ENCODE data around the gene TUBB2B.

The TUBB2B gene

DNA sequence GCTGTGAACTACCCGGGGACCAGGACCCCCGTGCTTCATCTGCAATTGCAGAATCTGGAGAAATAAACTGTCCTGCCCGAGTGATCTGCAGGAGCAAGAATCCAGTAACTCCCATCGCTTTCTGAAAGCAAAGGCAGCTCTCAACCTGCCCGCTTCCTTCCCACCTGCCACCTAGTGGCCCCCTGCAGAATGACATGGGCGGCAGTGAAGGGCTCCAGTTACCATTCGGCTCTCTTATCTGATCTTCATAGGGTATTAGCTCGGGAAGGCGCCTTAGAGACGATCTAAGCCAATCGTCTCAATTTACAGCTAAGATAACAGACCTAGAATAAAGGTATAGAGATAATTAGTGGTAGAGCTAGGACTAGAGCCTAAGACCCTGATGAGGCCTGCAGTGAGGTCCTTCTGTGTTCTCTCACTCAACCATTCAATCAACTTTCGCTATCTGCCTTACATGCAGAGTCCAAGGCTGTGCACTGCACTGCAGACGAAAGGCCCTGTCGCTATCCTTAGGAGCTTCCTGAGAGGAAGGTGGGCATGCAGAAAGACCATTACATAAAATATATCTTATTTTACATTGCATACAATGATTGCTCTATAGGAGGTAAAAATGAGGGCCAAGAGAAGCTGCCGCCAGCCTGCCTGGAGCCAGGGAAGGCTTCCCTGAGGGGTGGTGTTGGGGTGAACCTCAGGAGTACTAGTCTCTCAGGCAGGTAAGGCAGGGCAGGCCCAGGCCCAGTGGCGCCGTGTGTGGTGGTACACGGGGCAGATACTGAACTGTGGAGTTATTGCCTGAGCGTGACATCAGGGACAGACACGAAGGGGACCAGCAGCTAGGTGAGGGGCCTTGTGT is 24.2 kb upstream of the TUBB2B start:
- ATAC-seq, result peak; percentile 73
- 0 out of 2 replicates have a peak, but pooled peaks have one; percentile 21 for TF ChIP-seq ZNF8 (CRISPR knock-in tag; IDR thresholded peaks at IDR 0.05)
- TF ChIP-seq PPARA (CRISPR knock-in tag; IDR thresholded peaks at IDR 0.05; ENCODE audit: borderline replicate concordance), result no peak

DNA sequence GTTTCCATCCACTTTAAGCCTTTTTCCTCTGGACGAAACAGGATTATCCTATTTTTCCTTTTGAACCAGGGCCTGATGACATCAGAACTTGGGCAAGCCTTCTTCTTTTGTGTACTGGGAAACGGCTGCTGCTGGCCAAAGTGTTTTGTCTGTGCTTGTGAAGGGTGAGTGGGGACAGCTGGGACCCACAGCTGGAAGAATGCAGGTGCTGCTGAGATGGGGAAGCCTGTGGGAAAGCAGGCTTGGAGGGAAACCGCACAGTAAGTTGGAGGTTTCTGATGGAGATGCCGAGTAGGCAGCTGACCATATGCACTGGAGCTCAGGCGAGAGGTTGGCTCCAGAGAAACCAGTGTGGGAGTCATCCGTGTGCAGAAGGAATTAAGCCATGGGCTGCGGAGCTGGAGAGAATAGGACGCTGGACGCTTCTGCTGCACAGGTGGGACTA is 22.8 kb upstream of the TUBB2B start:
- no peak for ATAC-seq
- TF ChIP-seq ISL1 (CRISPR knock-in tag; IDR thresholded peaks at IDR 0.05) (no peak), PPARA (CRISPR knock-in tag; IDR thresholded peaks at IDR 0.05; ENCODE audit: borderline replicate concordance) (no peak), ARNTL (CRISPR knock-in tag; IDR thresholded peaks at IDR 0.05; ENCODE audit: borderline replicate concordance, low read depth) (no peak), ZNF8 (CRISPR knock-in tag; IDR thresholded peaks at IDR 0.05) (no peak), TOX (CRISPR knock-in tag; IDR thresholded peaks at IDR 0.05; ENCODE audit: borderline replicate concordance) (no peak), GLIS3 (CRISPR knock-in tag; IDR thresholded peaks at IDR 0.05) (no peak), ESRRG (CRISPR knock-in tag; IDR thresholded peaks at IDR 0.05) (no peak), ZC3H10 (CRISPR knock-in tag; IDR thresholded peaks at IDR 0.05) (no peak), CSDC2 (CRISPR knock-in tag; IDR thresholded peaks at IDR 0.05) (no peak), TCF4 (CRISPR knock-in tag; IDR thresholded peaks at IDR 0.05; ENCODE audit: borderline replicate concordance) (no peak)
- TF ChIP-seq, protein P1, sequence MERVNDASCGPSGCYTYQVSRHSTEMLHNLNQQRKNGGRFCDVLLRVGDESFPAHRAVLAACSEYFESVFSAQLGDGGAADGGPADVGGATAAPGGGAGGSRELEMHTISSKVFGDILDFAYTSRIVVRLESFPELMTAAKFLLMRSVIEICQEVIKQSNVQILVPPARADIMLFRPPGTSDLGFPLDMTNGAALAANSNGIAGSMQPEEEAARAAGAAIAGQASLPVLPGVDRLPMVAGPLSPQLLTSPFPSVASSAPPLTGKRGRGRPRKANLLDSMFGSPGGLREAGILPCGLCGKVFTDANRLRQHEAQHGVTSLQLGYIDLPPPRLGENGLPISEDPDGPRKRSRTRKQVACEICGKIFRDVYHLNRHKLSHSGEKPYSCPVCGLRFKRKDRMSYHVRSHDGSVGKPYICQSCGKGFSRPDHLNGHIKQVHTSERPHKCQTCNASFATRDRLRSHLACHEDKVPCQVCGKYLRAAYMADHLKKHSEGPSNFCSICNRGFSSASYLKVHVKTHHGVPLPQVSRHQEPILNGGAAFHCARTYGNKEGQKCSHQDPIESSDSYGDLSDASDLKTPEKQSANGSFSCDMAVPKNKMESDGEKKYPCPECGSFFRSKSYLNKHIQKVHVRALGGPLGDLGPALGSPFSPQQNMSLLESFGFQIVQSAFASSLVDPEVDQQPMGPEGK (CRISPR knock-in tag; IDR thresholded peaks at IDR 0.05; ENCODE audit: borderline replicate concordance), result no peak
- TF ChIP-seq, protein P2, sequence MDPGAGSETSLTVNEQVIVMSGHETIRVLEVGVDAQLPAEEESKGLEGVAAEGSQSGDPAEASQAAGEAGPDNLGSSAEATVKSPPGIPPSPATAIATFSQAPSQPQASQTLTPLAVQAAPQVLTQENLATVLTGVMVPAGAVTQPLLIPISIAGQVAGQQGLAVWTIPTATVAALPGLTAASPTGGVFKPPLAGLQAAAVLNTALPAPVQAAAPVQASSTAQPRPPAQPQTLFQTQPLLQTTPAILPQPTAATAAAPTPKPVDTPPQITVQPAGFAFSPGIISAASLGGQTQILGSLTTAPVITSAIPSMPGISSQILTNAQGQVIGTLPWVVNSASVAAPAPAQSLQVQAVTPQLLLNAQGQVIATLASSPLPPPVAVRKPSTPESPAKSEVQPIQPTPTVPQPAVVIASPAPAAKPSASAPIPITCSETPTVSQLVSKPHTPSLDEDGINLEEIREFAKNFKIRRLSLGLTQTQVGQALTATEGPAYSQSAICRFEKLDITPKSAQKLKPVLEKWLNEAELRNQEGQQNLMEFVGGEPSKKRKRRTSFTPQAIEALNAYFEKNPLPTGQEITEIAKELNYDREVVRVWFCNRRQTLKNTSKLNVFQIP (CRISPR knock-in tag; IDR thresholded peaks at IDR 0.05; ENCODE audit: borderline replicate concordance, low read depth), result no peak

- no peak for ATAC-seq
- no peak for TF ChIP-seq RARB (CRISPR knock-in tag; IDR thresholded peaks at IDR 0.05)
- TF ChIP-seq, protein P2 (CRISPR knock-in tag; IDR thresholded peaks at IDR 0.05; ENCODE audit: borderline replicate concordance, low read depth), result no peak
- TF ChIP-seq ESRRG (CRISPR knock-in tag; IDR thresholded peaks at IDR 0.05), result no peak
- TF ChIP-seq ZNF70 (CRISPR knock-in tag; IDR thresholded peaks at IDR 0.05), result no peak
- TF ChIP-seq ZFP30 (CRISPR knock-in tag; IDR thresholded peaks at IDR 0.05), result no peak
- no peak for TF ChIP-seq ISL1 (CRISPR knock-in tag; IDR thresholded peaks at IDR 0.05)
- TF ChIP-seq ZNF565 (CRISPR knock-in tag; conservative IDR thresholded peaks at IDR 0.05; ENCODE audit: low read depth), result no peak
These were observed 22.4 kb upstream of the TUBB2B start for GRCh38 chr6:3249821-3250220.

DNA sequence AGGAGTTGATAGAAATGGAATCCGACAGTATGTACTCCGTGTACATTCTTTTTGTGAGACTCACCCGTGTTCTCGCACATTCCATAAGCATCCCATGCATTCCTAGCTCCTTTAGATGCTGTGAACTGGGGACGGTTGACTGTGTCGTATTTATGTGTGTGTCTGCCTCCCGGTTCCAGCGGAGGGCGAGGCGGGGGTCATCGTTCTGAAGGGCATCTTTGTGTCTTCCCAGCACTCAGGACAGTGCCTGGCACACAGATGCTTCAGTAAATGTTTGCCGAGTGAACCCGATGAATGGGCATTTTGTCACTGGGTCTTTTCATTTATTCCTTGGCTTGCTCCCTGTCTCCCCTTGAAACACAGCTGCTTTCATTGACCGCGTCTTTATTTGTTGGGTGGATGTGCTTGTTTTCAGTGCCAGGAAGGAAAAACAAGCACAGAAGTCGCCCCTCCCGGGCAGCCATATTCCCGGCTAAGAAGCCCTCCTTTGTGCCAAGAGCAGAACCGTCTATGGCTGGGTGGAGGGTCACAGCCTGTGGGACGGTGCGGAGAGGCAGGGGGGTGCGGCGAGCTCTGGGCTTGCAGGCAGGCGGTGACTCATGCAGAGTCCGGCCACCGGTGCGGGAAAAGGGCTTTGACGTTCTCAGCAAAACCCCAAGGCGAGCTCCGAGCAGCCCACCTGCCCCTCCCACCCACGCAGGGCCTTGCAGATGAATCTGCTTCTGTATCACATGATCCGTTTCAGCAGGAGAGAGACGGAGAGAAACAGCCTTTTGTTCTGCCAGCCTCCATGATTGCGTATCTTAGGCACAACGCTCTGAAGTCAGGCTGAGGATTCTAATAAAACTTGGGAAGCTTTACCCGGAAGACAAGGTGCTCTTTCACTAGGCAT is 20.0 kb upstream of the TUBB2B start:
- ATAC-seq, result peak; percentile 90
- TF ChIP-seq CREB5 (CRISPR knock-in tag; IDR thresholded peaks at IDR 0.05; ENCODE audit: low read depth) (no peak), ZNF565 (CRISPR knock-in tag; conservative IDR thresholded peaks at IDR 0.05; ENCODE audit: low read depth) (no peak), BACH2 (CRISPR knock-in tag; IDR thresholded peaks at IDR 0.05; ENCODE audit: borderline replicate concordance) (no peak), ISL1 (CRISPR knock-in tag; IDR thresholded peaks at IDR 0.05) (0 out of 2 replicates have a peak, but pooled peaks have one; percentile 8), GLIS3 (CRISPR knock-in tag; IDR thresholded peaks at IDR 0.05) (no peak), ZNF8 (CRISPR knock-in tag; IDR thresholded peaks at IDR 0.05) (no peak), RARB (CRISPR knock-in tag; IDR thresholded peaks at IDR 0.05) (no peak), ZFP30 (CRISPR knock-in tag; IDR thresholded peaks at IDR 0.05) (no peak), CSDC2 (CRISPR knock-in tag; IDR thresholded peaks at IDR 0.05) (no peak), ZFP3 (CRISPR knock-in tag; IDR thresholded peaks at IDR 0.05) (peak; percentile 94), ZNF70 (CRISPR knock-in tag; IDR thresholded peaks at IDR 0.05) (no peak), ESRRG (CRISPR knock-in tag; IDR thresholded peaks at IDR 0.05) (no peak)
- TF ChIP-seq, protein P1 (CRISPR knock-in tag; IDR thresholded peaks at IDR 0.05; ENCODE audit: borderline replicate concordance), result 0 out of 2 replicates have a peak, but pooled peaks have one; percentile 31
- TF ChIP-seq, protein P3, sequence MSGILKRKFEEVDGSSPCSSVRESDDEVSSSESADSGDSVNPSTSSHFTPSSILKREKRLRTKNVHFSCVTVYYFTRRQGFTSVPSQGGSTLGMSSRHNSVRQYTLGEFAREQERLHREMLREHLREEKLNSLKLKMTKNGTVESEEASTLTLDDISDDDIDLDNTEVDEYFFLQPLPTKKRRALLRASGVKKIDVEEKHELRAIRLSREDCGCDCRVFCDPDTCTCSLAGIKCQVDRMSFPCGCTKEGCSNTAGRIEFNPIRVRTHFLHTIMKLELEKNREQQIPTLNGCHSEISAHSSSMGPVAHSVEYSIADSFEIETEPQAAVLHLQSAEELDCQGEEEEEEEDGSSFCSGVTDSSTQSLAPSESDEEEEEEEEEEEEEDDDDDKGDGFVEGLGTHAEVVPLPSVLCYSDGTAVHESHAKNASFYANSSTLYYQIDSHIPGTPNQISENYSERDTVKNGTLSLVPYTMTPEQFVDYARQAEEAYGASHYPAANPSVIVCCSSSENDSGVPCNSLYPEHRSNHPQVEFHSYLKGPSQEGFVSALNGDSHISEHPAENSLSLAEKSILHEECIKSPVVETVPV (CRISPR knock-in tag; IDR thresholded peaks at IDR 0.05), result no peak
- TF ChIP-seq, protein P2 (CRISPR knock-in tag; IDR thresholded peaks at IDR 0.05; ENCODE audit: borderline replicate concordance, low read depth), result no peak
